22Rv1 (cell line): Measurements from ENCODE around the gene DDAH1.

Experiments
- ZFX ChIP-seq: fragments of 450-650 bp; IDR thresholded peaks from 2 replicates; pipeline ENCODE4 v1.6.1; 2017; ENCODE audit warnings: antibody characterized with exemption, borderline replicate concordance
- TF ChIP-seq, protein P1 (sequence below): fragments of 450-650 bp; IDR thresholded peaks from 2 replicates; pipeline ENCODE4 v1.5.1; 2017; ENCODE audit warnings: mild to moderate bottlenecking

DNA sequence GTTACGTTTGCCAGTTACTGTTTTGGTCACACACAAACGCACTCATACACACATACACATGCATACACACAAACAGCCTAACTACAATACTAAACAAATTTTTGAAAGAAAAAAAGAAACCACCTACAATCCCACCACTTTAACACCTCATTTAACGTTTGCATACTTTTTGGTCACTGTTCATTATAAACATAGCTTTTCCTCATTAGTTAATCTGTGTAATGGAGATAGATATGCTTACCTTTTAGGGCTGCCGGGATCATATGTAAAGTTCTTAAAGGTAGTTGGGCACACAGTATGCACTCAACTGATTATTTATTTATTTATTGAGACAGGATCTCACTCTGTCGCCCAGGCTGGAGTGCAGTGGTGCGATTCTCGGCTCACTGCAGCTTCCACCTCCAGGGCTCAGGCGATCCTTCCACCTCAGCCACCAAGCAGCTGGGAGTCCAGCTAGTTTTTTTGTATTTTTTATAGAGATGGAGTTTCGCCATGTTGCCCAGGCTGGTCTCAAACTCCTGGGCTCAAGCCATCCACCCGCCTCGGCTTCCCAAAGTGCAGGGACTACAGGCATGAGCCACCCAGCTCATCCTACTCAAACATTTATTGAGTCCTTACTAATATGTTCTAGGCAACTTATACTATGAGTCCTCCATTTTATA, 187.8 kb downstream of the DDAH1 start:
- TF ChIP-seq, protein P1, sequence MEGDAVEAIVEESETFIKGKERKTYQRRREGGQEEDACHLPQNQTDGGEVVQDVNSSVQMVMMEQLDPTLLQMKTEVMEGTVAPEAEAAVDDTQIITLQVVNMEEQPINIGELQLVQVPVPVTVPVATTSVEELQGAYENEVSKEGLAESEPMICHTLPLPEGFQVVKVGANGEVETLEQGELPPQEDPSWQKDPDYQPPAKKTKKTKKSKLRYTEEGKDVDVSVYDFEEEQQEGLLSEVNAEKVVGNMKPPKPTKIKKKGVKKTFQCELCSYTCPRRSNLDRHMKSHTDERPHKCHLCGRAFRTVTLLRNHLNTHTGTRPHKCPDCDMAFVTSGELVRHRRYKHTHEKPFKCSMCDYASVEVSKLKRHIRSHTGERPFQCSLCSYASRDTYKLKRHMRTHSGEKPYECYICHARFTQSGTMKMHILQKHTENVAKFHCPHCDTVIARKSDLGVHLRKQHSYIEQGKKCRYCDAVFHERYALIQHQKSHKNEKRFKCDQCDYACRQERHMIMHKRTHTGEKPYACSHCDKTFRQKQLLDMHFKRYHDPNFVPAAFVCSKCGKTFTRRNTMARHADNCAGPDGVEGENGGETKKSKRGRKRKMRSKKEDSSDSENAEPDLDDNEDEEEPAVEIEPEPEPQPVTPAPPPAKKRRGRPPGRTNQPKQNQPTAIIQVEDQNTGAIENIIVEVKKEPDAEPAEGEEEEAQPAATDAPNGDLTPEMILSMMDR: no peak
- TF ChIP-seq ZFX: no peak
